Bronchial epithelial cell (primary cell): ENCODE results near the gene CEP20. TPM values are rescaled to one million over a fixed set of nuclear protein-coding genes. Genes with fewer than 3 reads are reported as not detected.

Experiments used
- DNase-seq: peaks from one replicate; pipeline ENCODE4 v3.0.0-alpha.2; 2010; ENCODE audit warnings: low read depth
- FAIRE-seq: peaks from 2 replicates; lab custom pipeline; 2011; peaks lifted over from hg19 to GRCh38; lab: Jason Lieb, UNC
- H3K27me3 ChIP-seq: 2 replicates; pipeline ENCODE4 v1.5.1; 2011; ENCODE audit warnings: low read length; ENCODE audit not compliant: control insufficient read depth, insufficient read depth
- H3K36me3 ChIP-seq: 2 replicates; pipeline ENCODE4 v1.5.1; 2011; ENCODE audit warnings: low read length; ENCODE audit not compliant: control insufficient read depth, insufficient read depth
- H3K4me3 ChIP-seq: 2 replicates; pipeline ENCODE4 v1.5.1; 2011; ENCODE audit warnings: mild to moderate bottlenecking, low read depth, low read length, control low read depth
- total RNA-seq: library from RNA; depleted of rRNA; stranded (reverse); fragments of >200 nt; gene quantifications from 2 replicates; pipeline ENCODE4 v1.2.1, GENCODE V29; 2014
- TF ChIP-seq, protein P1 (sequence below): IDR thresholded peaks from 2 replicates; pipeline ENCODE4 v1.5.1; 2011; ENCODE audit warnings: mild to moderate bottlenecking, moderate library complexity, low read length, control low read depth, inconsistent platforms; ENCODE audit not compliant: insufficient read depth, severe bottlenecking

Gene CEP20
- total RNA-seq, 1 donor from 2014 or later, result 46.6 TPM

DNA sequence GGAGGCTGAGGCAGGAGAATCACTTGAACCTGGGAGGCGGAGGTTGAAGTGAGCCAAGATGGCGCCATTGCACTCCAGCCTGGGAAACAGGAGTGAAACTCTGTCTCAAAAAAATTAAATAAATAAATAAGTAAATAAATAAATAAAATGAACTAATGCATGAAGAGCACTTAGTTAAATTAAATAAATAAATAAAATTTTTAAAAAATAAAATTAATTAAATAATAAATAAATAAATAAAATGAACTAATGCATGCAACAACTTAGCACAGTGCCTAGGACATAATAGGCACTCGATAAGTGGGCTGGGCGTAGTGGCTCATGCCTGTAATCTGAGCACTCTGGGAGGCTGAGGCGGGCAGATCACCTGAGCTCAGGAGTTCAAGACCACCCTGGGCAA is 15.6 kb upstream of the CEP20 start:
- no peak for DNase-seq
- H3K36me3 ChIP-seq, result no peaks in the 10 kb centered on the region
- FAIRE-seq, result no peak
- no peaks in the 10 kb centered on the region for H3K27me3 ChIP-seq
- H3K4me3 ChIP-seq, result no peak overlapping the region
- TF ChIP-seq, protein P1, sequence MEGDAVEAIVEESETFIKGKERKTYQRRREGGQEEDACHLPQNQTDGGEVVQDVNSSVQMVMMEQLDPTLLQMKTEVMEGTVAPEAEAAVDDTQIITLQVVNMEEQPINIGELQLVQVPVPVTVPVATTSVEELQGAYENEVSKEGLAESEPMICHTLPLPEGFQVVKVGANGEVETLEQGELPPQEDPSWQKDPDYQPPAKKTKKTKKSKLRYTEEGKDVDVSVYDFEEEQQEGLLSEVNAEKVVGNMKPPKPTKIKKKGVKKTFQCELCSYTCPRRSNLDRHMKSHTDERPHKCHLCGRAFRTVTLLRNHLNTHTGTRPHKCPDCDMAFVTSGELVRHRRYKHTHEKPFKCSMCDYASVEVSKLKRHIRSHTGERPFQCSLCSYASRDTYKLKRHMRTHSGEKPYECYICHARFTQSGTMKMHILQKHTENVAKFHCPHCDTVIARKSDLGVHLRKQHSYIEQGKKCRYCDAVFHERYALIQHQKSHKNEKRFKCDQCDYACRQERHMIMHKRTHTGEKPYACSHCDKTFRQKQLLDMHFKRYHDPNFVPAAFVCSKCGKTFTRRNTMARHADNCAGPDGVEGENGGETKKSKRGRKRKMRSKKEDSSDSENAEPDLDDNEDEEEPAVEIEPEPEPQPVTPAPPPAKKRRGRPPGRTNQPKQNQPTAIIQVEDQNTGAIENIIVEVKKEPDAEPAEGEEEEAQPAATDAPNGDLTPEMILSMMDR, result no peak

DNA sequence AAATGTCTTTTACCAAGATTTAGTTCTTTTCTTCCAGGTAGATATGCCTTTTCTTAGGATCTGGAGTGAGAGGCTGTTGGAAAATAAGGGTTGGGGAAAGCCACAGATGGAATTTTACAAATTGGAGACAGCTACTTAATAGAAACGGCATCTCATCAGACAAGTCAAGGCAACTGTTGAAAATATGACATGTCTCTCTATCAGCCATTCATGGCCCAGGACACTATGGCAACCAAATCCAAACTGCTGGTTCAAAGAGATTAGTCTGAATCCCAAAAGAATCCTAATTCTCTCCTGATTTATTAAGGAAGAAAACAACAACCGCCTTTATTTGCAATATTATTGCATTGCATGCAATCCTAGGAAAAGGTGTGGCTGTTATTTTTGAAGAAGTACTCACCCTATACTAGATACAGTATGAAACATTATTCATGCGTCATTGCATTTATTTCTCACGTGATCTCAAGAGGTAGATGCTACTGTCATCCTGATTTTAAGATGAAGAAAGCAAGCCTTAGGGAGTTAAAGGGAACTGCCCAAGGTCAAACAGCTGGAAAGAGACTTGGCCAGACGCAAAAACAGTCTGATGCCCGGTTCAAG is 12.6 kb upstream of the CEP20 start:
- FAIRE-seq (no peak), DNase-seq (peak; percentile 80)
- Histone ChIP-seq H3K27me3 (no peaks in the 10 kb centered on the region), H3K4me3 (no peak overlapping the region), H3K36me3 (no peaks in the 10 kb centered on the region)
- TF ChIP-seq, protein P1, result no peak

DNA sequence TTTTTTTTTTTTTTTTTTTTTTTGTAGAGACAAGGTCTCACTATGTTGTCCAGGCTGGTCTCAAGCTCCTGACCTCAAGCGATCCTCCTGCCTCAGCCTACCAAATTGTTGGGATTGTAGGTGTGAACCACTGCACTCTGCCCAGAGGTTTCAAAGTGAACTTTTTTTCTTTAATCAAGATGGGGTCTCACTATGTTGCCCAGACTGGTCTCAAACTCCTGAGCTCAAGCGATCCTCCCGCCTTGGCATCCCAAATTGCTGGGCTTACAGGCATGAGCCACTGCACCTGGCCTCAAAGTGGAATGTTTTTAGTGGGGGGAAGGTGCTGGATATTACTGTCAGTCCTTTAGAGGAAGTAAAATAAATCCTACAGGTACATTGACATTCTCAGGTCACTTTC is 12.0 kb upstream of the CEP20 start:
- no peaks in the 10 kb centered on the region for H3K27me3 ChIP-seq
- no peak overlapping the region for H3K4me3 ChIP-seq
- FAIRE-seq (no peak), DNase-seq (no peak)
- TF ChIP-seq, protein P1, result no peak
- no peaks in the 10 kb centered on the region for H3K36me3 ChIP-seq

GRCh38 chr16:15899538-15900100 is 11.2 kb upstream of the CEP20 start:
- peak; percentile 99 for DNase-seq
- TF ChIP-seq, protein P1, result no peak
- no peaks in the 10 kb centered on the region for H3K27me3 ChIP-seq
- FAIRE-seq, result peak; percentile 97
- no peak overlapping the region for H3K4me3 ChIP-seq
- no peaks in the 10 kb centered on the region for H3K36me3 ChIP-seq

DNA sequence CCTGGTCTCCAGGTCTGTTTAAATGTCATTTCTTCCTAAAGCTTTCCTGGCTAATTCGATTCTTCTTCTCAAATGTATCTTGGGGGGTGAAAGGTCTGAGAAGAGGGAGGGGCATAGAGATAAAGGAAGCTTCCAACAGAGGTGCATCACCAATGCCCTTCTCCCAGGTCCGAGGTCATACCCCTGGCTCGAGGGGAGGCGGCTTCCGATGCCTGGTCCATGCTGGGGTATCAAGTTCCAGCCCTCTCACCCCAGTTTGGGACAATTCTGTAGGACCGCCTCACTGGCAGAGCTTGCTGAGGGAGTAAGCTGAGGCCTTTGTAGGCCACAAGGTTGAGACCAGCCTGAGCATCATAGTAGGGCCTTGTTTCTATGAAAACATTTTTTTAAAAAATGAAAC is 10.3 kb upstream of the CEP20 start:
- FAIRE-seq, result no peak
- no peak for DNase-seq
- H3K36me3 ChIP-seq, result no peaks in the 10 kb centered on the region
- H3K4me3 ChIP-seq, result no peak overlapping the region
- H3K27me3 ChIP-seq, result no peaks in the 10 kb centered on the region
- TF ChIP-seq, protein P1, result no peak

DNA sequence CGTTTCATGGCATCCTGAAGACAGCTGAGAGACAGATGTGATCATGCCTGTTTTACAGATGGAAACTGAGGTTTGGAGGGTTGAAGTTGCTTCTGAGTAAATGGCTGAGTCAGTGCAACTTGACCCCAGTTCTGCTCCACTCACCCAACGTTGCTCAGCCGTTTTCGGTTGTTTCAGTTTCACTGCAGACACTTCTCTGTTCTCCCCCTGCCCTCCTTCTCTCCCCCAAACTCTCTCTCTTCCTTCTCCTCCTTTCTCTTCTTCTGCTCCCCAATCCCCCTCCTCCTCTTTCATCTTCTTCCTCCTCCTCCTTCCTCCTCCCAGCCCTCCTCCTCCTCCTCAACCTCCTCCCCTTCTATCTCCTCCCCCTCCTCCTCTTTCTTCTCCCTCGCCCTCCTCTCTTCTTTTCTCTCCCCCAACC is 9.4 kb upstream of the CEP20 start:
- FAIRE-seq, result no peak
- TF ChIP-seq, protein P1, result no peak
- H3K27me3 ChIP-seq, result no peaks in the 10 kb centered on the region
- no peak overlapping the region for H3K4me3 ChIP-seq
- no peaks in the 10 kb centered on the region for H3K36me3 ChIP-seq
- DNase-seq, result peak; percentile 77
